Fibroblast of skin of scalp (primary cell): Measurements from ENCODE around the gene PAXIP1.
"Not testable (repeated sequence)": the region's sequence is repeated elsewhere in the genome, so short reads cannot be mapped to it uniquely, and the experiment has no call there.

Experiments used
- DNase-seq: peaks from one replicate; pipeline ENCODE4 v3.0.0-alpha.2; 2013

The PAXIP1 gene

DNA sequence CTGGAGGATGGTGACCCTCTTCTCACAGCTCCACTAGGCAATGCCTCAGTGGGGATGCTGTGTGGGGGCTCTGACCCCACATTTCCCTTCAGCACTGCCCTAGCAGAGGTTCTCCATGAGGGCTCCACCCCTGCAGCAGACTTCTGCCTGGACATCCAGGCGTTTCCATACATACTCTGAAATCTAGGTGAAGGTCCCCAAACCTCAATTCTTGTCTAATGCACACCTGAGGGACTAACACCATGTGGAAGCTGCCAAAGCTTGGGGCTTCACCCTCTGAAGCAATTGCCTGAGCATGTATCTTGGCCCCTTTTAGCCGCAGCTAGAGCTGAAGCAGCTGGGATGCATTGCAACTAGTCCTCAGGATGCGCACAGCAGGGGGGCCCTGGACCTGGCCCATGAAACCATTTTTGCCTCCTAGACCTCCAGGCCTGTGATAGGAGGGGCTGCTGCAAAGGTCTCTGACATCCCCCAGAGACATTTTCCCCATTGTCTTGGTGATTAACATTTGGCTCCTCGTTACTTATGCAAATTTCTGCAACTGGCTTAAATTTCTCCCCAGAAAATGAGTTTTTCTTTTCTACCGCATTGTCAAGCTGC lies 68.5 kb downstream of the PAXIP1 start:
- not testable (repeated sequence) for DNase-seq

- DNase-seq: peak; percentile 31
Observed at GRCh38 chr7:154931906-154932305, 71.0 kb downstream of the PAXIP1 start.

DNA sequence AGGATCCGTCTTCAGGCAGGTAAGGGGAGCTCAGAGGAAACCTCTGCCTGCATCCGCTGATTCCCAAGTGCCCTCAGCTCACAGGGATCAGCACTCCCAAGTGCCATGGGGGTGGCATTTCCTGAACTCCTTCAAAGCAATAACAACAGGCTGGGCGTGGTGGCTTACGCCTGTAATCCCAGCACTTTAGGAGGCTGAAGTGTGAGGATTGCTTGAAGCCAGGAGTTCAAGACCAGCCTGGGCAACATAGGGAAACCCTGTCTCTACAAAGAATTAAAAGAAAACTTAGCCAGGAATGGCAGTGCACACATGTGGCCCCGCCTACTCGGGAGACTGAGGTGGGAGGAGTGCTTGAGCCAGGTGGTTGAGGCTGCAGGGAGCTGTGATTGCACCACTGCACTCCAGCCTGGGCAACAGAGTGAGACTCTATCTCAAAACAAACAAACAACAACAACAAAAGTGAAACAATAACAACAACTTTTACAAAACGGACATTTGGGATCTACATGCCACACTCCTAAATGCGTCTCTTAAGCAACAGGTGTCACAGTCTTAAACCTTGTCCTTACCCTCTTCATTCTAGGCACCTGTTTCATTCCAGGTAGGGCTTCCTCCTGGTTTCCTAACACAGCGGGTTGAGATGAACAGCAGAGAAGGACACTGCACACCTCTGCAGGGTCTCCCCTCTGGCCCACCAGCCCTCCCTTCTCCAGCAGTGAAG lies 73.8 kb downstream of the PAXIP1 start:
- peak; percentile 2 for DNase-seq

- peak; percentile 94 for DNase-seq
Observed at GRCh38 chr7:154928136-154929005, 74.6 kb downstream of the PAXIP1 start.

DNA sequence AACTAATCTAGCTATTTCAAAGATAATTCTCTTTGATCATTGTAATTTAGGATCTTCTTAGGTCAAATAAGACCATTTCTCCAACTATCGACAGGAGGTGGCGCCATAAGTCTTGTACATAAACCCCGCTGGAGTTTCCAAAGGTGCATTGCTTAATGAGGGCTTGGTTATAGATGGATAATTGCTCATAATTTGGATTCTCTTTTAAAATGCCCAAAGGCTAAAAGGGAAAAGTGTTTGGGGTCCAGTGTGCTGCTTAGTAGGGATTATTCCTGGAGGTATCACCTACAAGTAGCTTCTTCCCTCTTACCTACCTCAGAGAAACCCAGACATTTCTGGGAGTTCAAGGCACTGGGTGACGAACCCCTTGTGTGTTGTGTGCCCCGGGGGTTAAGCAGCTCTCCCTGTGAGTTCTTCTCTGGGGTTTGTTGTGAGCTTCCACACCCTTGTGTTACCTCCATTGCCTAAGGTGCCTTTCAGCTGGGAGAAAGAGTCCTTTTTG lies 75.2 kb downstream of the PAXIP1 start:
- peak; percentile 82 for DNase-seq

GRCh38 chr7:154922472-154922871 lies 80.5 kb downstream of the PAXIP1 start:
- not testable (repeated sequence) for DNase-seq

DNA sequence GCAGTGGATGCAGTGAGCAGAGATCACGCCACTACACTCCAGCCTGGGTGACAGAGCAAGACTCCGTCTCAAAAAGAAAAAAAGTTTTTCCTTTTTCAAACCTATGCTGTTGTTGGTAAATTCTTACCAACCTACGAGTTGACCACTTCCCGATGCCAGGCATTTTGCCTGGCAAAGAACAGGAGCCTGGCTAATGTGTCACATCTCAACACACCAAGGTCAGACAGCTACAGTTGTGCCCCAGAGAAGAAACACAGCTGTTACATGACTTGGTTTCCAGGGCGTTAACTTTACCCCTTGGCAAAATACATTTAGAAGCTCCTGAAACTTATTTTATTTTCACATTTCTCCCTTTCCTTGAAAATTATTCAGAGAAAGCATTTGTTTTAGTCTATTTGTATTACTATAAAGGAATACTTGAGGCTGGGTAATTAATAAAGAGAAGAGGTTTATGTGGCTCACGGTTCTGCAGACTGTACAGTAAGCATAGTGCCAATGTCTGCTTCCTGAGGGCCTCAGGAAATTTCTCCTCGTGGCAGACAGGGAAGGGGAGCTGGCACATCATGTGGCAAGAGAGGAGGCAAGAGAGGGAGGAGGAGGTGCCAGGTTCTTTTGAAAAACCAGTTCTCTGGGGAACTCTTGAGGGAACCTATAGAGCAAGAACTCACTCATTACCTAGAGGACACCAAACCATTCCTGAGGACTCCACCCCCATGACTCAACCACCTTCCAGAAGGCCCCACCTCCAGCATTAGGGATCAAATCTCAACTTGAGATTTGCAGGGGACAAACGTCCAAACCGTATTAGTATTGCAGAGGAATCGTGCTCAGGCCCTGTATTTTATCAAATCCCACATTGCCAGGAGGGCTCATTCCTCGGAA lies 83.3 kb downstream of the PAXIP1 start:
- no peak for DNase-seq

GRCh38 chr7:154918741-154919140 lies 84.2 kb downstream of the PAXIP1 start:
- DNase-seq: no peak

DNA sequence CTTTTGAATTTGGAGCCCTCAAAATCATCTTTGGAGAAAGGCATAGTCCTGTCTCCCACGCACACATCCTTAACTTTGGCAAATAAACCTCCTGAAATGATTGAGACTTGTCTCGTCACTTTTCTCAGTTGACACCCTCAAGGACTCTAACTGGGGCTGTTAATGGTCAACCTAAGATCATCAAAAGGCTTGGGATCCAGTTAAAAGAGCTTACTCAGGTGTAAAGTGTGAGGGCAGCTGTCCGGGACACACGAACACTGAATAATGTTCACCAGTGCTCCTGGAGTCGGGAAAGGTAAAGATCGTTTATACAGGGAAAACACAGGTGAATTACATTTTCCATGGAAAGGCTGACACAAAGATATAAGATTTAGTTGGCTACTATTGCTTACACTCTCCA lies 84.7 kb downstream of the PAXIP1 start:
- DNase-seq: no peak

DNA sequence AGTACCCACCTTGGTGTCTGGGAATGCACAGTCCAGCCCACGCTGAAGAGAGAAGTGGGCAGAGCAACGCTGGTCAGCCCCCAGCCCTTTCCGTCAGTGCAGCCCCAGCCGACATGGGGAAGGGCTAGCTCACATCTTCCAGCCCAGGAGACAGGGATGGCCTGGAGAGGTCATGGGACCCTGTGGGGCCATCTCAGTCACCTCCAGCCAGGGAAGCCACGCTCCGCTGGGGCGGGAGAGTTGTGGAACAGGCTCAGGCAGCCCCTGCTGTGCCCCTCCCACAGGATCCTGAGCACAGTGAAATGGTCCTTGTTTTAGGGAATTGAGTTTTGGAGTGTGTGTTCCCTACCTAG lies 85.1 kb downstream of the PAXIP1 start:
- DNase-seq: no peak

DNA sequence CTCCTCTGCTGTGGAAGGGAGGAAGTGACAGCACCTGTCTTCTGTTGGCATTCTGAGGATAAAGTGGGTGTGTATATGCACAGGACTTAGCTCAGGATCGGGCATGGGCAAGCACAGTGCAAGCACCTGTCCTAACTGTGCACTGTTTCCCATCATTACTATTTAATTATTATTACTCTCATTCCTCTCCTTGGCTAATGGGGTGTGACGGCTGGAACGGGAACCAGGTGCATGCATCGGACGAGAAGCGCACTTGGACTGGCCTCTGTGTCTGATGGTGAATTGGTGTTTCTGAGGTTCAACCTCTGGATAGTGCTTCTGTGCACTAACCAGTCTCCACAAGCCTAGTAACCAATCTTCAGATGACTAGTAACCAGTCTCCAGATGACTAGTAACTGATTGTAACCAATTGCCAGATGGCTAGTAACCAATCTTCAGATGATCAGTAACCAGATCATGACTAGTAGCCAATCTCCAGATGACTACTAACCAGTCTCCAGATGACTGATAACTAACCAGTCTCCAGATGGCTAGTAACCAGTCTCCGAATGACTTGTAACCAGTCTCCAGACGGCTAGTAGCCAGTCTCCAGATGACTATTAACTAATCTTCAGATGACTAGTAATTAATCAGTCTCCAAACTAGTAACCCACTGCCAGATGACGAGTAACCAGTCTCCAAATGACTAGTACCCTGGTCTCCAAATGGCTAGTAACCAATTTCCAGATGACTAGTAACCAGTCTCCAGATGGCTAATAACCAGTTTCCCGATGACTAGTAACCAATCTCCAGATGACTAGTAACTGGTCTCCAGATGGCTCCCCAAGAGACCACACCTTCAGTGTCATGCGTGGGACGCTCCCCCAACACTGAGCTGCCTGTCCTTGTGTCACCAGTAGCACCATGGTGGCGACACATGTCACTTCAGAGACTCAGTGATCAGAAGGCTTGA lies 85.8 kb downstream of the PAXIP1 start:
- no peak for DNase-seq

DNA sequence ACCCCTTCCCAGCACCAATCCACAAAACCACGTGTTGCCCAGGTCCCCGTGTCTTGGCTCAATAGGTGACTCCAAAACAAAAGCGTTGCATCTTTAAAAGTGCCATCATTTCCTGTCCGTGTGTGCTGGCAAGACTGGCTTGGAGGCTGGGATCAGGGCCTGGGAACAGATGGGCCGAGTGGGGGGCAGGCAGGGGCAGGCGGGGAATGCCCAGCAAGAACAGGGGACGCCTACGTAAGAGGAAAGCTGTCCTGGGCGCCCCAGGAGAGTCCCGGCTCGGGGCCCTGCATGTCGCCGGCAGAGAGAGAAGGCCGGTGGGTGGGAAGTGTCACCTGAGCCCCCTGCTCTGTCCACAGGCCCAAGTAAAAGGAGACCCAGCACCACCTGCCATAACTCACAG lies 86.5 kb downstream of the PAXIP1 start:
- no peak for DNase-seq

- no peak for DNase-seq
Observed at GRCh38 chr7:154915600-154915999, 87.3 kb downstream of the PAXIP1 start.

GRCh38 chr7:154914996-154915380 lies 87.9 kb downstream of the PAXIP1 start:
- DNase-seq: peak; percentile 3

DNA sequence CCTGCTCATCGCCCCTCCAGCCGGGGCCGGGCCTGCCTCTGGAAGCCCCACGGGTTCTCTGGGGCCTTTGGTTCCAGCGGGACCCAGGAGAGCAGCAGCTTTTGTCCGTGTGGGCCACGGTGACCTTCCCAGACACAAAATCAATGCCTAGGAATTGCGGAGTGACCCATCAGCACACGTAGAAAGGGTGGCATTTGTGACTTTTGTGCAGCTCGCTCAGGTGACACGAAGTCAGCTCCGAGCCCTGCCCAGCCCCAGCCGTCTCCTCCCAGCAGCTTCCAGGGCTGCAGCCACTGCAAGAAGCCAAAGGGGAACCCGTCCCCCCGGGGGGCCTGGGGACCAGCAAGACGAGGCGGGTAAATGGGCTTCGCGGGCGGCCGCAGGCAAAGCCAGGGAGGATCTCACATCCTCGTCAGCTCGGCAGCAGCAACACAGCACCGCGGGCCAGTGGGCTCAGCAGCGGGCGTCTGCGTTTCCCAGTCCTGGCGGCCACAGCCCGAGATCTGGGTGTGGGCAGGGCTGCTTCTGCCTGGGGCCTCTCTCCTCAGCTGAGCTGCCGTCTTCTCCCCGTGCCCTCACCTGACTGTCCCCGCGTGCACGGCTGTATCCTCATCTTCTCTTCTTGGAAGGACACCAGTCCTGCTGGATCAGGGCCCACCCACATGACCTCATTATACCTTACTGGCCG lies 88.5 kb downstream of the PAXIP1 start:
- no peak for DNase-seq

DNA sequence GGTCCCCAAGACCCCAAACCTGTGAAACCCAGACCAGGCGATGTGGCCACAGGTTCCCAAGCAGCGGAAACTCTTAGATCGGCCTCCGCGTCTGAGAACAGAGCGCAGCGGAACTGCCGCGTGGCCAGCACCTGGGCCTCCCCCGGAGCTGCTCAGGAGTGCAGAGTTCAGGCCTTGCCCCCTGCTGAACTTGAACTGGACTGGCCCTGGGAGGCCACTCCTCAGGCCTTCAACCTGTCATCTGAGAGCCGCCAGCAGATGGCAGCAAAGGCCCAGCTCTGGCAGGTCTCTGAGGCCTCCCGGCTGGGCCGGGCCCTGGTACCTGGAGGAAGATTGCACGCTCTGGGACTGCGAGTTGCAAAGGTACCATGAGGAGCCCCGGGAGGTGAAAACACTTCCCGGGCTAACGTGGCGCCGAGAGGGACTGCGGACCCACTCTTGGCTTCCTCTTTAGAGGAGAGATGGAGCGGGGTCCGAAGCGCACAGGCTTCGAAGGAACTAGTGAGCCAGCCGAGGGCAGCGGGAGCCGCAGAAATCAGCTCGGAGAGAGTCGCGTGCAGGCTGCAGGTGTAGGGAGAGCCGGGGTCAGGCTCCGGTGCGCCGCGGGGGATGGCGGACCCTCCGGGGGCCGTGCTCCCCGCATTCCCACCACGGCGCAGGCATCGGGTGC lies 89.2 kb downstream of the PAXIP1 start:
- DNase-seq: peak; percentile 66

GRCh38 chr7:154912871-154913637 lies 89.9 kb downstream of the PAXIP1 start:
- no peak for DNase-seq

DNA sequence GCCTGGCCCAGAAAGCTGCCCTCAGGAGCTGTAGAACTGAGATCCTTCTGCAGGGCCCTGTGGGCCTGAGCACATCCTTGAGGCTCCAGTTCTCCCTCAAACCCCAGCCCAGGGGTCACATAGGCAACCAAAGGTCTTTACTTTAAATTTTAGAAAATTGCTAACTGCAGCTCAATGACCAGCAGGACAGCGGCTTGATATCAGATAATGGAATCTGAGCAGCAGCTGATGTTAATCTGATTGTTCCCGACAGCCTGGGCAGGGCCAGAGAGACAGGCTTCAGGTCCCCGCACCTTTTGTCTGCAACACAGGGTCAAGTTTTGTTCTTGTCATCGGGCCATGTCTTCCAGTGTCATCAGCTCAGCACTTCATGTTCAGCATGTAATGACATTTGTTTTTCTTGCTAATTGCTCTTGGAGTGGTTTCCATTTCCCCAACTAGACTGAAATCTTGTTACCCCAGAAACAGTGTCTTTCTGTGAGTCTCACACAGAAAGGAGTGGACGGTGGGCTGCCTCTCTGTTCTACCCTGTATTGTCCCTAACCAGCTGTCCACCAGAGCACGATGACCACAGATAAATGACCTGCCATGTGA lies 91.0 kb downstream of the PAXIP1 start:
- no peak for DNase-seq

GRCh38 chr7:154911411-154911810 lies 91.5 kb downstream of the PAXIP1 start:
- no peak for DNase-seq
